ENCODE results near the gene TMEM54. TPM values are rescaled to one million over a fixed set of nuclear protein-coding genes. Genes with fewer than 3 reads are reported as not detected.

Gene TMEM54
- total and polyA plus RNA-seq, 11 donors: 5.6 to 15.9 (median 9.3) TPM

DNA sequence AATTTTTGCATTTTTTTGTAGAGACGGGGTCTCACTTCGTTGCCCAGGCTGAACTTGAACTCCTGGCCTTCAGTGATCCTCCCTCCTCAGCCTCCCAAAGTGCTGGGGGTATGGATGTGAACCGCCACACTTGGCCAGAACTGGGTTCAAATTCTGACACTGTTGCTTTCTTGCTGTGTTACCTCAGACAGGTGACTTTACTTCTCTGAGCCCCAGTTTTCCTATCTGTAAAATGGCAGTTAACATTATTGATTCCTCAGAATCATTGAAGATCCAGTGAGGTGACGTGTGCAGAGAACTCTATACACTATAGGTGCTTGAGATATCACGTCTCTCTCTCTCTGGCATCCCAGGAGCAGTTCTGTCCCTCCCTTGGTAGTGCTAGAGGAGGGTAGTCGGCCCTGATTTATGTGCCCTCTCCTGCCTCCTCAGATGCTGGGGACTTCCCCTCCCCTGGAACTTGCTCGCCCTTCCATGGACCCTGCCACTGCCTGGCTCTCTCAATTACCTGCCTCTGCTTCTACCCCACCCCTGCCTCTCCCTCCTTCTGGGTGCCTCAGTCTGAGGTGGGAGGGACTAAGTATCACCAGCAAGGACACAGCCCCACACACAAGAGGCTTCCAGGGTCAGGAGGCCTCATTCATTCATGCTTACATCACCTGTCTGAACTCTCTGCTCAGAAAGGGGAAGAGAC is 17.7 kb downstream of the TMEM54 start:
- Histone ChIP-seq H3K4me3 (no peak overlapping the region), H3K36me3 (no peaks in the 10 kb centered on the region), H3K9me3 (no peaks in the 10 kb centered on the region), H3K27ac (no peak overlapping the region), H3K27me3 (peaks cover 6 to 41% (median 26%) of the 10 kb centered on the region in 9 donors), H3K4me1 (peaks cover 0 to 36% (median 14%) of the 10 kb centered on the region in 12 donors)
- TF ChIP-seq POLR2A (IDR thresholded peaks at IDR 0.05): no peak
- TF ChIP-seq, protein P1, sequence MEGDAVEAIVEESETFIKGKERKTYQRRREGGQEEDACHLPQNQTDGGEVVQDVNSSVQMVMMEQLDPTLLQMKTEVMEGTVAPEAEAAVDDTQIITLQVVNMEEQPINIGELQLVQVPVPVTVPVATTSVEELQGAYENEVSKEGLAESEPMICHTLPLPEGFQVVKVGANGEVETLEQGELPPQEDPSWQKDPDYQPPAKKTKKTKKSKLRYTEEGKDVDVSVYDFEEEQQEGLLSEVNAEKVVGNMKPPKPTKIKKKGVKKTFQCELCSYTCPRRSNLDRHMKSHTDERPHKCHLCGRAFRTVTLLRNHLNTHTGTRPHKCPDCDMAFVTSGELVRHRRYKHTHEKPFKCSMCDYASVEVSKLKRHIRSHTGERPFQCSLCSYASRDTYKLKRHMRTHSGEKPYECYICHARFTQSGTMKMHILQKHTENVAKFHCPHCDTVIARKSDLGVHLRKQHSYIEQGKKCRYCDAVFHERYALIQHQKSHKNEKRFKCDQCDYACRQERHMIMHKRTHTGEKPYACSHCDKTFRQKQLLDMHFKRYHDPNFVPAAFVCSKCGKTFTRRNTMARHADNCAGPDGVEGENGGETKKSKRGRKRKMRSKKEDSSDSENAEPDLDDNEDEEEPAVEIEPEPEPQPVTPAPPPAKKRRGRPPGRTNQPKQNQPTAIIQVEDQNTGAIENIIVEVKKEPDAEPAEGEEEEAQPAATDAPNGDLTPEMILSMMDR (IDR thresholded peaks at IDR 0.05): no peak
- DNase-seq (peak in 1 of 5 donors; percentile 4), ATAC-seq (no peak)
- WGBS, 4 donors: 86 to 93% (median 88%) methylated on average over 7 of the region's 7 CpGs
- intact Hi-C loops (cut with DNase I): no loop called here

- H3K9me3 ChIP-seq: no peaks in the 10 kb centered on the region
- no peak for TF ChIP-seq POLR2A (IDR thresholded peaks at IDR 0.05)
- TF ChIP-seq, protein P1 (IDR thresholded peaks at IDR 0.05): no peak
- peaks cover 6 to 28% (median 17%) of the 10 kb centered on the region in 9 donors for H3K27me3 ChIP-seq
- ATAC-seq: peak; percentile 79 to 90 (median 84)
- peaks cover 0 to 48% (median 19%) of the 10 kb centered on the region in 12 donors for H3K4me1 ChIP-seq
- H3K36me3 ChIP-seq: no peaks in the 10 kb centered on the region
- intact Hi-C loops (cut with DNase I): no loop called here
- peak overlapping the region in 9 of 12 donors; percentile 18 to 79 (median 59) for H3K27ac ChIP-seq
- WGBS, 4 donors: 18 to 26% (median 19%) methylated on average over 15 to 22 of the region's 22 CpGs
- peak overlapping the region in 1 of 12 donors; percentile 21 for H3K4me3 ChIP-seq
- peak in 4 of 5 donors; percentile 68 to 81 (median 75) for DNase-seq
Observed at GRCh38 chr1:32881871-32882850, 19.0 kb downstream of the TMEM54 start.

- TF ChIP-seq POLR2A (IDR thresholded peaks at IDR 0.05): no peak
- TF ChIP-seq, protein P1 (IDR thresholded peaks at IDR 0.05): no peak
- peak overlapping the region in 3 of 12 donors; percentile 59 to 79 (median 74) for H3K27ac ChIP-seq
- H3K4me1 ChIP-seq: peaks cover 0 to 52% (median 19%) of the 10 kb centered on the region in 12 donors
- peaks cover 5 to 19% (median 12%) of the 10 kb centered on the region in 9 donors for H3K27me3 ChIP-seq
- no peaks in the 10 kb centered on the region for H3K9me3 ChIP-seq
- no peaks in the 10 kb centered on the region for H3K36me3 ChIP-seq
- no peak overlapping the region for H3K4me3 ChIP-seq
- peak in 1 of 5 donors; percentile 21 for DNase-seq
- intact Hi-C loops (cut with DNase I): no loop called here
- ATAC-seq: no peak
- 64 to 79% (median 76%) methylated on average over 5 of the region's 5 CpGs for WGBS, 4 donors
Observed at GRCh38 chr1:32881291-32881690, 19.9 kb downstream of the TMEM54 start.
